Measurements from ENCODE around the gene TCP11L1. TPM values are rescaled to one million over a fixed set of nuclear protein-coding genes. Genes with fewer than 3 reads are reported as not detected.
A peak's percentile ranks its signal among the peaks of the same experiment; 100 is the strongest.

TCP11L1 gene
- total and polyA plus RNA-seq, 4 donors = 2.9 to 11.7 (median 6.9) TPM

DNA sequence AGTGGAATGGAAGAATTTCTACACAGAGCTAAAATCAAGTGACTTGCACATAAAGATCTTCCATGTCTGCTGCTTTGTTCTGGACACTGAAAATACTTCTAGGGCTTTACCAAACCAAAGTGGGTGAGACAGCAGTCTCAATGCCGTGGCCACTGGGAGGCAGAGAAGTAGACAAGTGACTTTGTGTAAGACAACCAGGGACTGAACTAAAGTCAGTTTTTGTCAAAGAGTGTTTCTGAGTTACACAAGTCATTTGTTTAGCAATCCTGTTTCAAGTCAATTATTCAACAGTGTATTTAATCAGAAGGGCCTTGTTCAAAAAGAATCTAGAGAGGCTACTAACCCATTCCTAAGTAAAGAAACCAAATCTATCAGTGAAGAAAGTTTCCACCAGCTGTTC, 46.6 kb downstream of the TCP11L1 start:
- TF ChIP-seq NR2F2 (IDR thresholded peaks at IDR 0.05) (no peak), FOXA2 (IDR thresholded peaks at IDR 0.05) (no peak), HNF4G (IDR thresholded peaks at IDR 0.05) (no peak), EGR1 (IDR thresholded peaks at IDR 0.05; ENCODE audit: low read depth in 2 of 2) (no peak), GABPA (IDR thresholded peaks at IDR 0.05 in 1 of 2, conservative IDR thresholded peaks at IDR 0.05 in 1 of 2) (no peak), SP1 (IDR thresholded peaks at IDR 0.05) (no peak), RXRA (IDR thresholded peaks at IDR 0.05) (no peak), YY1 (IDR thresholded peaks at IDR 0.05) (no peak), FOXA1 (IDR thresholded peaks at IDR 0.05) (no peak), RAD21 (IDR thresholded peaks at IDR 0.05) (peak in 1 of 2 donors; percentile 50), HNF4A (conservative IDR thresholded peaks at IDR 0.05) (peak in 1 of 2 donors; percentile 49), TAF1 (conservative IDR thresholded peaks at IDR 0.05) (peak; percentile 99), JUND (IDR thresholded peaks at IDR 0.05) (no peak)
- TF ChIP-seq, protein P1, sequence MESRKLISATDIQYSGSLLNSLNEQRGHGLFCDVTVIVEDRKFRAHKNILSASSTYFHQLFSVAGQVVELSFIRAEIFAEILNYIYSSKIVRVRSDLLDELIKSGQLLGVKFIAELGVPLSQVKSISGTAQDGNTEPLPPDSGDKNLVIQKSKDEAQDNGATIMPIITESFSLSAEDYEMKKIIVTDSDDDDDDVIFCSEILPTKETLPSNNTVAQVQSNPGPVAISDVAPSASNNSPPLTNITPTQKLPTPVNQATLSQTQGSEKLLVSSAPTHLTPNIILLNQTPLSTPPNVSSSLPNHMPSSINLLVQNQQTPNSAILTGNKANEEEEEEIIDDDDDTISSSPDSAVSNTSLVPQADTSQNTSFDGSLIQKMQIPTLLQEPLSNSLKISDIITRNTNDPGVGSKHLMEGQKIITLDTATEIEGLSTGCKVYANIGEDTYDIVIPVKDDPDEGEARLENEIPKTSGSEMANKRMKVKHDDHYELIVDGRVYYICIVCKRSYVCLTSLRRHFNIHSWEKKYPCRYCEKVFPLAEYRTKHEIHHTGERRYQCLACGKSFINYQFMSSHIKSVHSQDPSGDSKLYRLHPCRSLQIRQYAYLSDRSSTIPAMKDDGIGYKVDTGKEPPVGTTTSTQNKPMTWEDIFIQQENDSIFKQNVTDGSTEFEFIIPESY (IDR thresholded peaks at IDR 0.05) = no peak
- TF ChIP-seq, protein P2, sequence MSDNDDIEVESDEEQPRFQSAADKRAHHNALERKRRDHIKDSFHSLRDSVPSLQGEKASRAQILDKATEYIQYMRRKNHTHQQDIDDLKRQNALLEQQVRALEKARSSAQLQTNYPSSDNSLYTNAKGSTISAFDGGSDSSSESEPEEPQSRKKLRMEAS (IDR thresholded peaks at IDR 0.05) = no peak
- TF ChIP-seq, protein P3, sequence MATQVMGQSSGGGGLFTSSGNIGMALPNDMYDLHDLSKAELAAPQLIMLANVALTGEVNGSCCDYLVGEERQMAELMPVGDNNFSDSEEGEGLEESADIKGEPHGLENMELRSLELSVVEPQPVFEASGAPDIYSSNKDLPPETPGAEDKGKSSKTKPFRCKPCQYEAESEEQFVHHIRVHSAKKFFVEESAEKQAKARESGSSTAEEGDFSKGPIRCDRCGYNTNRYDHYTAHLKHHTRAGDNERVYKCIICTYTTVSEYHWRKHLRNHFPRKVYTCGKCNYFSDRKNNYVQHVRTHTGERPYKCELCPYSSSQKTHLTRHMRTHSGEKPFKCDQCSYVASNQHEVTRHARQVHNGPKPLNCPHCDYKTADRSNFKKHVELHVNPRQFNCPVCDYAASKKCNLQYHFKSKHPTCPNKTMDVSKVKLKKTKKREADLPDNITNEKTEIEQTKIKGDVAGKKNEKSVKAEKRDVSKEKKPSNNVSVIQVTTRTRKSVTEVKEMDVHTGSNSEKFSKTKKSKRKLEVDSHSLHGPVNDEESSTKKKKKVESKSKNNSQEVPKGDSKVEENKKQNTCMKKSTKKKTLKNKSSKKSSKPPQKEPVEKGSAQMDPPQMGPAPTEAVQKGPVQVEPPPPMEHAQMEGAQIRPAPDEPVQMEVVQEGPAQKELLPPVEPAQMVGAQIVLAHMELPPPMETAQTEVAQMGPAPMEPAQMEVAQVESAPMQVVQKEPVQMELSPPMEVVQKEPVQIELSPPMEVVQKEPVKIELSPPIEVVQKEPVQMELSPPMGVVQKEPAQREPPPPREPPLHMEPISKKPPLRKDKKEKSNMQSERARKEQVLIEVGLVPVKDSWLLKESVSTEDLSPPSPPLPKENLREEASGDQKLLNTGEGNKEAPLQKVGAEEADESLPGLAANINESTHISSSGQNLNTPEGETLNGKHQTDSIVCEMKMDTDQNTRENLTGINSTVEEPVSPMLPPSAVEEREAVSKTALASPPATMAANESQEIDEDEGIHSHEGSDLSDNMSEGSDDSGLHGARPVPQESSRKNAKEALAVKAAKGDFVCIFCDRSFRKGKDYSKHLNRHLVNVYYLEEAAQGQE (IDR thresholded peaks at IDR 0.05) = peak; percentile 63
- TF ChIP-seq, protein P4, sequence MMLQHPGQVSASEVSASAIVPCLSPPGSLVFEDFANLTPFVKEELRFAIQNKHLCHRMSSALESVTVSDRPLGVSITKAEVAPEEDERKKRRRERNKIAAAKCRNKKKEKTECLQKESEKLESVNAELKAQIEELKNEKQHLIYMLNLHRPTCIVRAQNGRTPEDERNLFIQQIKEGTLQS (IDR thresholded peaks at IDR 0.05) = peak; percentile 17
- TF ChIP-seq, protein P5, sequence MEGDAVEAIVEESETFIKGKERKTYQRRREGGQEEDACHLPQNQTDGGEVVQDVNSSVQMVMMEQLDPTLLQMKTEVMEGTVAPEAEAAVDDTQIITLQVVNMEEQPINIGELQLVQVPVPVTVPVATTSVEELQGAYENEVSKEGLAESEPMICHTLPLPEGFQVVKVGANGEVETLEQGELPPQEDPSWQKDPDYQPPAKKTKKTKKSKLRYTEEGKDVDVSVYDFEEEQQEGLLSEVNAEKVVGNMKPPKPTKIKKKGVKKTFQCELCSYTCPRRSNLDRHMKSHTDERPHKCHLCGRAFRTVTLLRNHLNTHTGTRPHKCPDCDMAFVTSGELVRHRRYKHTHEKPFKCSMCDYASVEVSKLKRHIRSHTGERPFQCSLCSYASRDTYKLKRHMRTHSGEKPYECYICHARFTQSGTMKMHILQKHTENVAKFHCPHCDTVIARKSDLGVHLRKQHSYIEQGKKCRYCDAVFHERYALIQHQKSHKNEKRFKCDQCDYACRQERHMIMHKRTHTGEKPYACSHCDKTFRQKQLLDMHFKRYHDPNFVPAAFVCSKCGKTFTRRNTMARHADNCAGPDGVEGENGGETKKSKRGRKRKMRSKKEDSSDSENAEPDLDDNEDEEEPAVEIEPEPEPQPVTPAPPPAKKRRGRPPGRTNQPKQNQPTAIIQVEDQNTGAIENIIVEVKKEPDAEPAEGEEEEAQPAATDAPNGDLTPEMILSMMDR (IDR thresholded peaks at IDR 0.05; ENCODE audit: low read depth, low read length, missing input control) = no peak
- WGBS = 38% methylated on average over 1 of the region's 1 CpG
- no peaks in the 10 kb centered on the region for H3K9me3 ChIP-seq (ENCODE audit: control insufficient read depth in 4 of 4, low read length in 3 of 4)
- no peak overlapping the region for H3K4me3 ChIP-seq (ENCODE audit: low read depth in 1 of 3, low read length in 3 of 3)
- peak overlapping the region; percentile 84 to 93 for H3K27ac ChIP-seq (ENCODE audit: low read depth in 1 of 2, low read length in 2 of 2)
- H3K9ac ChIP-seq (ENCODE audit: low read depth in 1 of 2, low read length in 2 of 2) = peak overlapping the region in 1 of 2 donors; percentile 17
- peaks cover 0 to 5% (median under 1%) of the 10 kb centered on the region in 4 donors for H3K36me3 ChIP-seq (ENCODE audit: control insufficient read depth in 4 of 4, insufficient read depth in 3 of 4, low read depth in 1 of 4, low read length in 3 of 4)
- H3K4me1 ChIP-seq (ENCODE audit: control insufficient read depth in 4 of 4, insufficient read depth in 4 of 4, low read length in 3 of 4) = peaks cover 6 to 26% (median 20%) of the 10 kb centered on the region in 4 donors
- no peaks in the 10 kb centered on the region for H3K27me3 ChIP-seq (ENCODE audit: control insufficient read depth in 4 of 4, insufficient read depth in 4 of 4, low read length in 3 of 4)
- DNase-seq (ENCODE audit: low spot score) = no peak

Data from liver (tissue), 9 donors.